D721Med (cell line): ENCODE results near the gene SH3BGR.

ENCODE experiments used
- DNase-seq: peaks from one replicate; pipeline ENCODE4 v3.0.0; 2011; ENCODE audit warnings: low spot score; ENCODE audit not compliant: insufficient read length
- FAIRE-seq: peaks from 2 replicates; lab custom pipeline; 2011; peaks lifted over from hg19 to GRCh38; lab: Jason Lieb, UNC
- TF ChIP-seq, protein P1 (sequence below): IDR thresholded peaks from 2 replicates; pipeline ENCODE4 v1.5.1; 2012; ENCODE audit warnings: mild to moderate bottlenecking, control low read depth; ENCODE audit not compliant: insufficient read depth; ENCODE audit errors: missing control alignments

SH3BGR gene

DNA sequence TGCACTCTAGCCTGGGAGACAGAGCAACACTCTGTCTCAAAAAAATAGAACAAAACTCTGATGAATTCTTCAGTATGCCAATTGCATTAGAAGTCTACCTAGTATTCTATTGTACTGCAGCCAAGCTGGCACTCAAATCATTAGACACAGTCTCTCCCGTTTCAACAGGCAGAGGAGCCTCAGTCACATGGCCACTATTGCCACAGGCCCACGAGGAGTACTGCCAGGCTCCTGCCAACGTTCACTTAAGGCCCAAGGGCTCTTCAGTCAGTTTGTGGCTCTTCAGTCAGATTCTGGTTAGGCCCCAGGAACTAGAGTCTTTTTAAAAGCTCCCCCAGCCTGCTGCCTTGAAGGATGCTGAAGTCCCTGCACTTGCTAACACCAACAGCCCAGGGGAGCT is 73.4 kb downstream of the SH3BGR start:
- no peak for FAIRE-seq
- DNase-seq: no peak
- TF ChIP-seq, protein P1, sequence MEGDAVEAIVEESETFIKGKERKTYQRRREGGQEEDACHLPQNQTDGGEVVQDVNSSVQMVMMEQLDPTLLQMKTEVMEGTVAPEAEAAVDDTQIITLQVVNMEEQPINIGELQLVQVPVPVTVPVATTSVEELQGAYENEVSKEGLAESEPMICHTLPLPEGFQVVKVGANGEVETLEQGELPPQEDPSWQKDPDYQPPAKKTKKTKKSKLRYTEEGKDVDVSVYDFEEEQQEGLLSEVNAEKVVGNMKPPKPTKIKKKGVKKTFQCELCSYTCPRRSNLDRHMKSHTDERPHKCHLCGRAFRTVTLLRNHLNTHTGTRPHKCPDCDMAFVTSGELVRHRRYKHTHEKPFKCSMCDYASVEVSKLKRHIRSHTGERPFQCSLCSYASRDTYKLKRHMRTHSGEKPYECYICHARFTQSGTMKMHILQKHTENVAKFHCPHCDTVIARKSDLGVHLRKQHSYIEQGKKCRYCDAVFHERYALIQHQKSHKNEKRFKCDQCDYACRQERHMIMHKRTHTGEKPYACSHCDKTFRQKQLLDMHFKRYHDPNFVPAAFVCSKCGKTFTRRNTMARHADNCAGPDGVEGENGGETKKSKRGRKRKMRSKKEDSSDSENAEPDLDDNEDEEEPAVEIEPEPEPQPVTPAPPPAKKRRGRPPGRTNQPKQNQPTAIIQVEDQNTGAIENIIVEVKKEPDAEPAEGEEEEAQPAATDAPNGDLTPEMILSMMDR: no peak

DNA sequence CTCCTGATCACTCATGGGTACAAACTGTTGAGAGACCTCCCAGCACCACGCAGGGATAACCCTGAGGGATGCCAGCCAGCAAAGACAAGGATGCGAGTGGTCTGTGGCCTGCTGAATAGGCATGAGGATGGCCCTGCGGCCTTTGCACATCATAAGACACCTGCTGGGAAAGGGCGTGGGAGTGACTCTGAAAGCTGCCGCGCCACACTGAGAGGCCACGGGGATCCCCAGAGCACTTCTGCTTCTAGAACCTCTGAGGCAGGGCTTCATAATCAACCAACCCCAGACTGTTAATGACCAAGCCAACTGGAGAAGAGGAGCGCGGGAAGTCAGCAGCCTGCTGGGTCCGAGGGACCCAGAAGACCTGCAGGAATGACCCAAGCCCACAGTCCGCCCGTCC is 73.8 kb downstream of the SH3BGR start:
- FAIRE-seq (no peak), DNase-seq (no peak)
- TF ChIP-seq, protein P1: no peak

DNA sequence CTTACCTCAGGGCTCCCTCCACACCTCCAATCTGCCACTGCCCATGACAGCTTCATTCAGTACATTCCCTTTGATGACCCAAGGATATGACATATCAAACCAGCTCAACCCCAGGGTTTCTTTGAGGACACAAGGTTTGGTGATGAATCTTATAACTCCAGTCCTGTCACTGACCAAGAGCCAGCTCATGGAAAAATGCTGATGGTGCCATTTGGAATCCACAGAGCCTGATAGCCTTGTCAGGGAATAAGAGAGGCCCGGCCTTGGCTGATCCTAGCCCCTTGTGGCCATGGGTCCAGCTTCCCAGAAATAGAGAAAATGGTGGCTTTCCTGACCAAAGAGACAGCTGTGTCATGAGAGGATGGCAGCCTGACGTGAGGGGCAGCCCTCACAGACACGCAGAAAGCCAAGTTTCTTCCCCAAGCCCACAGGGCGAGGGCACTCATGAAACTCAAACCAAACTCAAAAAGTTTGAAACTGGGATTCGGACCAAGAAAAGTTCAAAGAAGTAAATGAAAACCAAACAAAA is 75.4 kb downstream of the SH3BGR start:
- no peak for FAIRE-seq
- TF ChIP-seq, protein P1: no peak
- DNase-seq: no peak

DNA sequence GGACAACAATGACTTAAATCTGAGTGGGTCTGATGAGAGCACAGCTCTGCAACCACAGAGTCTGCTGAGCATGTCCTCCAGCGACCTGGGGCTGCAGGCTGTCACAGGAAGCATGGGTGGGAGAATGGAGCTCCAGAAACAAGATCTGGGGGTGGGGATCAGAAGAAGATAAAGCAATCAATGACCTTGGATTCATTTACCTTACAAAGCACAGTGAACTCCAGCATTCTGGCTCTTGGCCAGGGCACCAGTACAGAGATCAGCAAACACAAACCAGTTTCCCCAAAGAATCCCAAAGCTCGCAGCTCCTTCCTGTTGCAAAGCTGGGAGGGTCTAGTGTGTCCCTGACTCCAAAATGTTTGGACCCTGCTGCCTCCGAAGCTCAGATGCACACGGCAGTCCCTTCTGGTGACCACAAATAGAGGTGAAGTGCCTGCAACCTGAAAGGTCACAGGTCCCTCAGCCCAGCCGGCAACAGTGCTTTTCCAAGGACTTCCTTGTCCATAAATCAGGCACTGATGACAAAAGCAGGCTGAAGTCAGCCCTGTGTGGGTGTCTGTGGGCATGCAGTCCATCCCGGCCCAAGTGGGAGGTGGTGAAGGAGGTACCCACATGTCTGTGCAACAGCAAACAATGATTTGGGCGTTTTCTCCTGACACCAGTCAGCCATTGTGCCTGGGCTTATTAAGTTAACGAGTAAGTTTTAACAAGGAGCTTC is 76.1 kb downstream of the SH3BGR start:
- DNase-seq: no peak
- FAIRE-seq: no peak
- TF ChIP-seq, protein P1: no peak

DNA sequence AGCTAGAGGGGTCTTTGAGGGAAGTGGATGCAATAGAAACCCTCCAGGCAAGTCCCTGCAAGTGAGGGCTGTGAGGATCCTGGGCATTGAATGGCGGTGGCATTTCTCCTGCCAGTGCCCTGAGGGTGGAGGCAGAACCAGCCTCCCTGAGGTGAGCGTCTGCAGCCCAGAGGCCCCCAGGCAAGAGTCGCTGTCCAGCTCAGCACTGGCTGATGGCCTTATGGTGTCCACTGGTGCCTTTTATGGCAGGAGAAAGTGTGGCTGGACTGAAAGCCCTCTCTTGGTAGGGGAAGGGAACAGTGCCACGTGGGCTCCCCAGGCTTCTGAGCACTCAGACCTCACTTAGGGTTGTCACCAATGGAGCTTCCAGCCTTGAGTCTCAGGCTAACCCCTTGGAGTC is 77.3 kb downstream of the SH3BGR start:
- no peak for DNase-seq
- TF ChIP-seq, protein P1: no peak
- no peak for FAIRE-seq

DNA sequence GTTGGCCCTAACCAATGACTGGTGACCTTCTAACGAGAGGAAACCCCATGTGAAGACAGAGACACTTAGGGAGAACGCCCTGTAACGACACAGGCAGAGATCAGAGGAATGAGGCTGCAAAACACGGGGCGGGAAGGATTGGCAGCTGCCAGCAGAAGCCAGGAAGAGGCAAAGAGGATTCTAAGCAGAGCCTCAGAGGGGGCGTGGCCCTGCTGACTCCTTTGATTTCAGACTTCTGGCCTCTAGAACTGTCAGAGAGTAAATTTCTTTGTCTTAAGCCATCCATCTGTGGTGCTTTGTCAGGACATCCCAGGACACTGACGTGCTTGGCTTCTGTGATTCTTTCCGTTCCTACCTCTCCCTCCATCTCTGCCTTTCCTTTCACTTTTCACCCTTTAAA is 79.3 kb downstream of the SH3BGR start:
- FAIRE-seq: no peak
- TF ChIP-seq, protein P1: no peak
- no peak for DNase-seq

DNA sequence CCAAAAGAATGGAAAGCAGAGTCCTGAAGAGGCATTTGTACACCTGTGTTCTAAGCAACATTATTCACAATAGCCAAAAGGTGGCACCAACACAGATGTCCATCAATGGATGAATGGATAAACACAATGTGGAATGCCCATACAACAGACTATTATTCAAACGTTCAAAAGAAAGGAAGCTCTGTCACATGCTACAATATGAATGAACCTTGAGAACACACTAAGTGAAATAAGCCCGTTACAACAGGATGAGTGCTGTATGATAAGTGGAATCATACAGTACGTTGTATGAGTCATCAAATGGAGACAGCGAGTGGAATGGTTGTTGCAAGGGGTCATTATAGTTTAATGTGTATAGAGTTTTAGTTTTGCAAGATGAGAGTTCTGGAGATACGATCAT is 80.1 kb downstream of the SH3BGR start:
- TF ChIP-seq, protein P1: no peak
- FAIRE-seq (no peak), DNase-seq (no peak)
